Endothelial cell of umbilical vein (primary cell): Measurements from ENCODE around the gene CAPN14.

ENCODE experiments used
- CTCF ChIP-seq, 2 donors: IDR thresholded peaks; 1 replicate in 1 of 2; 2 replicates in 1 of 2; pipeline ENCODE4 v1.5.1; 2011; ENCODE audit warnings: low read length in 2 of 2, mild to moderate bottlenecking in 2 of 2, moderate library complexity in 2 of 2, control low read depth in 1 of 2, inconsistent platforms in 1 of 2, low read depth in 1 of 2; ENCODE audit not compliant: insufficient read depth in 1 of 2; ENCODE audit errors: extremely low read depth in 1 of 2
- EZH2 ChIP-seq: IDR thresholded peaks from 2 replicates; pipeline ENCODE4 v1.6.1; 2012; ENCODE audit warnings: borderline replicate concordance, low read depth, mild to moderate bottlenecking, moderate library complexity, low read length, inconsistent platforms; ENCODE audit not compliant: severe bottlenecking
- FOS ChIP-seq: IDR thresholded peaks from 2 replicates; pipeline ENCODE4 v1.6.1; 2011; ENCODE audit warnings: mild to moderate bottlenecking, low read length, moderate library complexity, borderline replicate concordance; ENCODE audit not compliant: insufficient read depth
- JUN ChIP-seq: IDR thresholded peaks from 2 replicates; pipeline ENCODE4 v1.6.1; 2011; ENCODE audit warnings: borderline replicate concordance, low read depth; ENCODE audit not compliant: insufficient read length, insufficient read depth
- POLR2A ChIP-seq: IDR thresholded peaks from 2 replicates; pipeline ENCODE4 v1.6.1; 2012; ENCODE audit warnings: low read depth, mild to moderate bottlenecking, control low read depth, low read length
- POLR2AphosphoS5 ChIP-seq: IDR thresholded peaks from 2 replicates; pipeline ENCODE4 v1.6.1; 2012; ENCODE audit warnings: low read depth, mild to moderate bottlenecking, control low read depth, low read length, moderate library complexity; ENCODE audit not compliant: insufficient read depth

GRCh38 chr2:31233741-31234682, 16.7 kb upstream of the CAPN14 start, which contains the start of gene EHD3:
- TF ChIP-seq EZH2: peak; percentile 39
- TF ChIP-seq POLR2A: peak; percentile 28
- TF ChIP-seq FOS: no peak
- peak; percentile 43 to 63 for TF ChIP-seq CTCF (IDR thresholded peaks at IDR 0.05; ENCODE audit: extremely low read depth in 1 of 2, insufficient read depth in 1 of 2, low read depth in 1 of 2, low read length in 2 of 2)
- no peak for TF ChIP-seq POLR2AphosphoS5
- no peak for TF ChIP-seq JUN
